ENCODE measurements around the gene VASH2.

DNA sequence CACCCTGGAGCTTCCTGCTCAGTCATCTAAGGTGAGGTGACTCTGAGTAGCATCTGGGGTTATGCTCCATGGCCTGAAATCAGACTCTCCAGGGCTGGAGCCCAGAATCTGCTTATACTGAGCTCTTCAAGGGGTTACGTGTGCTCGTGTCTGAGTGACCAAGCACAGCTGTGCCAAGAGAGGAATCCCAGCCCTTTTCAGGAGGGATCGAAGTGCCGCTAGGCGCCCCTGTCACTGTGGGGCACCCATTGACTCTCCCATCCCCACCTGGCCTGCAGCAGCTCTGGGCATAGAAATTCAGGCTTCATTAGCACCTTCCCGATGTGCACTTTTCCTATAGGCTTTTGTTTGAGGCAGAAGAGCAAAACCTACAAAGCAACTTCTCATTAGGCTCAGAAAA is 13.8 kb downstream of the VASH2 start:
- TF ChIP-seq, protein P1, sequence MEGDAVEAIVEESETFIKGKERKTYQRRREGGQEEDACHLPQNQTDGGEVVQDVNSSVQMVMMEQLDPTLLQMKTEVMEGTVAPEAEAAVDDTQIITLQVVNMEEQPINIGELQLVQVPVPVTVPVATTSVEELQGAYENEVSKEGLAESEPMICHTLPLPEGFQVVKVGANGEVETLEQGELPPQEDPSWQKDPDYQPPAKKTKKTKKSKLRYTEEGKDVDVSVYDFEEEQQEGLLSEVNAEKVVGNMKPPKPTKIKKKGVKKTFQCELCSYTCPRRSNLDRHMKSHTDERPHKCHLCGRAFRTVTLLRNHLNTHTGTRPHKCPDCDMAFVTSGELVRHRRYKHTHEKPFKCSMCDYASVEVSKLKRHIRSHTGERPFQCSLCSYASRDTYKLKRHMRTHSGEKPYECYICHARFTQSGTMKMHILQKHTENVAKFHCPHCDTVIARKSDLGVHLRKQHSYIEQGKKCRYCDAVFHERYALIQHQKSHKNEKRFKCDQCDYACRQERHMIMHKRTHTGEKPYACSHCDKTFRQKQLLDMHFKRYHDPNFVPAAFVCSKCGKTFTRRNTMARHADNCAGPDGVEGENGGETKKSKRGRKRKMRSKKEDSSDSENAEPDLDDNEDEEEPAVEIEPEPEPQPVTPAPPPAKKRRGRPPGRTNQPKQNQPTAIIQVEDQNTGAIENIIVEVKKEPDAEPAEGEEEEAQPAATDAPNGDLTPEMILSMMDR (conservative IDR thresholded peaks at IDR 0.05 in 1 of 2, IDR thresholded peaks at IDR 0.05 in 1 of 2; ENCODE audit: low read depth in 1 of 2, low read length in 2 of 2) = no peak
- TF ChIP-seq EZH2 (IDR thresholded peaks at IDR 0.05; ENCODE audit: low read length, missing control alignments) = no peak

All from fibroblast of lung (primary cell).